H1 (cell line): ENCODE measurements around the gene PGD. TPM values are rescaled to one million over a fixed set of nuclear protein-coding genes. Genes with fewer than 3 reads are reported as not detected.

Source experiments
- CTCF ChIA-PET: fragments of 300-600 bp; sonication (Branson Sonifier 250); formaldehyde crosslinking; loops from one replicate; lab custom pipeline; 2021; ENCODE audit not compliant: partially characterized antibody; lab: Charles Lee
- POLR2A ChIA-PET: fragments of 300-600 bp; sonication (Branson Sonifier 250); formaldehyde crosslinking; loops from one replicate; lab custom pipeline; 2021; ENCODE audit warnings: inconsistent platforms; ENCODE audit not compliant: partially characterized antibody; lab: Charles Lee
- DNase-seq, 2 experiments: peaks; one replicate each; pipeline versions ENCODE4 v3.0.0 to v3.0.0-alpha.2; 2010 to 2022; ENCODE audit warnings: low spot score in 2 of 2, low read depth in 1 of 2, mixed read lengths in 1 of 2
- FAIRE-seq: peaks from 2 replicates; lab custom pipeline; 2011; peaks lifted over from hg19 to GRCh38; lab: Jason Lieb, UNC
- H2AFZ ChIP-seq: 2 replicates; pipeline ENCODE4 v1.8.1; 2012; ENCODE audit warnings: low read length, inconsistent platforms
- H2AK5ac ChIP-seq: 2 replicates; pipeline ENCODE4 v1.6.1; 2013; ENCODE audit warnings: low read depth, low read length
- H2BK120ac ChIP-seq: replicated peaks from 2 replicates; pipeline ENCODE3; 2013; ENCODE audit warnings: low read depth, low read length, inconsistent platforms
- H2BK12ac ChIP-seq: 2 replicates; pipeline ENCODE4 v1.6.1; 2013; ENCODE audit warnings: low read depth, low read length
- H2BK15ac ChIP-seq: 2 replicates; pipeline ENCODE4 v1.6.1; 2013; ENCODE audit warnings: low read length
- H2BK20ac ChIP-seq: 2 replicates; pipeline ENCODE4 v1.6.1; 2013; ENCODE audit warnings: low read length
- H2BK5ac ChIP-seq: 2 replicates; pipeline ENCODE4 v1.6.1; 2013; ENCODE audit warnings: low read depth, low read length
- H3K14ac ChIP-seq: 2 replicates; pipeline ENCODE4 v1.6.1; 2013; ENCODE audit warnings: inconsistent platforms; ENCODE audit not compliant: insufficient read length
- H3K18ac ChIP-seq: 2 replicates; pipeline ENCODE4 v1.6.1; 2013; ENCODE audit warnings: low read length; ENCODE audit errors: extremely low read depth
- H3K23ac ChIP-seq: 2 replicates; pipeline ENCODE4 v1.6.1; 2013; ENCODE audit warnings: inconsistent platforms; ENCODE audit not compliant: insufficient read length
- H3K23me2 ChIP-seq: 2 replicates; pipeline ENCODE4 v1.6.1; 2013; ENCODE audit warnings: low read depth, low read length
- H3K27ac ChIP-seq: 2 replicates; pipeline ENCODE4 v1.6.1; 2011; ENCODE audit warnings: low read depth, low read length, inconsistent platforms
- H3K27me3 ChIP-seq, 4 experiments: replicated peaks in 1 of 4; 1 replicate in 1 of 4; 2 replicates in 3 of 4; pipeline versions ENCODE4 v1.6.1 to v1.8.1; 2011 to 2013; ENCODE audit warnings: low read length in 3 of 4, mild to moderate bottlenecking in 3 of 4, inconsistent platforms in 2 of 4, mixed read lengths in 2 of 4, moderate library complexity in 1 of 4; ENCODE audit not compliant: control insufficient read depth in 3 of 4, insufficient read depth in 3 of 4; ENCODE audit errors: extremely low read depth in 1 of 4
- H3K36me3 ChIP-seq, 4 experiments: 2 replicates each; pipeline versions ENCODE4 v1.6.1 to v1.8.1; 2011 to 2013; ENCODE audit warnings: mild to moderate bottlenecking in 4 of 4, low read length in 3 of 4, moderate library complexity in 2 of 4, control low read depth in 1 of 4, inconsistent platforms in 1 of 4; ENCODE audit not compliant: insufficient read depth in 4 of 4, control insufficient read depth in 2 of 4
- H3K4ac ChIP-seq: replicated peaks from 2 replicates; pipeline ENCODE3; 2013; ENCODE audit warnings: low read length, low read depth, mixed read lengths, inconsistent platforms; ENCODE audit not compliant: insufficient read length
- H3K4me1 ChIP-seq, 4 experiments: replicated peaks in 1 of 4; 1 replicate in 1 of 4; 2 replicates in 3 of 4; pipeline versions ENCODE4 v1.6.1 to v1.8.1; 2011 to 2013; ENCODE audit warnings: low read length in 3 of 4, inconsistent platforms in 2 of 4, mixed read lengths in 1 of 4; ENCODE audit not compliant: insufficient read depth in 4 of 4, control insufficient read depth in 3 of 4
- H3K4me2 ChIP-seq, 2 experiments: 2 replicates each; pipeline versions ENCODE4 v1.6.1 to v1.8.1; 2011 to 2013; ENCODE audit warnings: low read depth in 2 of 2, low read length in 2 of 2, control low read depth in 1 of 2, inconsistent platforms in 1 of 2, mild to moderate bottlenecking in 1 of 2; ENCODE audit not compliant: insufficient read depth in 1 of 2
- H3K4me3 ChIP-seq, 4 experiments: fragments of 200-600, 300-600 bp in 1 of 4; sonication (generic), shearing (Covaris generic), sonication (Bioruptor Twin) in 1 of 4; 2 replicates each; pipeline versions ENCODE4 v1.5.1 to v1.8.1; 2011 to 2016; ENCODE audit warnings: low read length in 4 of 4, low read depth in 3 of 4, control low read depth in 2 of 4, inconsistent platforms in 2 of 4, mild to moderate bottlenecking in 2 of 4, mixed read lengths in 1 of 4, moderate library complexity in 1 of 4; ENCODE audit not compliant: insufficient read depth in 2 of 4; ENCODE audit errors: extremely low read depth in 1 of 4
- H3K56ac ChIP-seq: replicated peaks from 2 replicates; pipeline ENCODE3; 2013; ENCODE audit warnings: low read depth, mild to moderate bottlenecking, mixed read lengths, low read length, inconsistent platforms; ENCODE audit not compliant: insufficient read length
- H3K79me1 ChIP-seq: 2 replicates; pipeline ENCODE4 v1.6.1; 2013; ENCODE audit warnings: low read depth, low read length, control low read depth
- H3K79me2 ChIP-seq, 2 experiments: 2 replicates each; pipeline versions ENCODE4 v1.6.1 to v1.8.1; 2012 to 2013; ENCODE audit warnings: low read length in 2 of 2, mild to moderate bottlenecking in 2 of 2, inconsistent platforms in 1 of 2; ENCODE audit not compliant: insufficient read depth in 2 of 2, control insufficient read depth in 1 of 2
- H3K9ac ChIP-seq, 4 experiments: replicated peaks in 1 of 4; 1 replicate in 1 of 4; 2 replicates in 3 of 4; pipeline versions ENCODE4 v1.6.1 to v1.8.1; 2011 to 2013; ENCODE audit warnings: low read depth in 3 of 4, low read length in 3 of 4, control low read depth in 2 of 4, mild to moderate bottlenecking in 2 of 4, moderate library complexity in 2 of 4, inconsistent platforms in 1 of 4; ENCODE audit errors: extremely low read depth in 1 of 4
- H3K9me3 ChIP-seq, 2 experiments: 2 replicates each; pipeline versions ENCODE4 v1.6.1 to v1.8.1; 2012 to 2013; ENCODE audit warnings: mild to moderate bottlenecking in 2 of 2, moderate library complexity in 2 of 2, control low read depth in 1 of 2, inconsistent platforms in 1 of 2, low read depth in 1 of 2, low read length in 1 of 2, mixed read lengths in 1 of 2; ENCODE audit not compliant: insufficient read depth in 2 of 2
- H4K20me1 ChIP-seq, 2 experiments: replicated peaks in 1 of 2; 2 replicates each; pipeline versions ENCODE3 to v1.8.1; 2011 to 2013; ENCODE audit warnings: inconsistent platforms in 2 of 2, low read length in 2 of 2, mild to moderate bottlenecking in 1 of 2; ENCODE audit not compliant: insufficient read depth in 2 of 2, control insufficient read depth in 1 of 2
- H4K5ac ChIP-seq: 2 replicates; pipeline ENCODE4 v1.6.1; 2013; ENCODE audit warnings: low read length, low read depth, mixed read lengths, inconsistent platforms; ENCODE audit not compliant: insufficient read length
- H4K8ac ChIP-seq: 2 replicates; pipeline ENCODE4 v1.8.0; 2013; ENCODE audit warnings: mild to moderate bottlenecking, moderate library complexity, low read length, inconsistent platforms; ENCODE audit not compliant: insufficient read depth; ENCODE audit errors: extremely low read depth
- H4K91ac ChIP-seq: replicated peaks from 2 replicates; pipeline ENCODE3; 2013; ENCODE audit warnings: low read length, mixed read lengths, inconsistent platforms; ENCODE audit not compliant: insufficient read length
- GTF2F1 ChIP-seq: IDR thresholded peaks from 2 replicates; pipeline ENCODE4 v1.6.1; 2012; ENCODE audit warnings: low read depth, low read length, improper control_type of control experiment, borderline replicate concordance
- SUZ12 ChIP-seq: fragments of 200-600 bp; sonication (generic); IDR thresholded peaks from 2 replicates; pipeline ENCODE4 v1.6.1; 2012; ENCODE audit warnings: mild to moderate bottlenecking, inconsistent platforms, low read length, moderate library complexity, mixed read lengths
- TBP ChIP-seq: IDR thresholded peaks from 2 replicates; pipeline ENCODE4 v1.6.1; 2011; ENCODE audit warnings: low read depth, low read length, improper control_type of control experiment
- WGBS, 2 experiments: shearing (Covaris generic) in 1 of 2; methylation state at CpG; one replicate each; pipeline versions ENCODE4 v1.1.6 to v1.1.7; 2013 to 2015; ENCODE audit warnings: low lambda C conversion rate in 2 of 2, mixed read lengths in 2 of 2, inconsistent platforms in 1 of 2, low coverage in 1 of 2, missing lambda C conversion rate in 1 of 2; ENCODE audit not compliant: insufficient replicate concordance in 2 of 2, insufficient coverage in 1 of 2, insufficient read length in 1 of 2; ENCODE audit errors: extremely low coverage in 1 of 2, missing lambda C conversion rate in 1 of 2; 5-methylcytosine and 5-hydroxymethylcytosine counted together
- polyA plus RNA-seq, 7 experiments: library from polyadenylated mRNA; depleted of rRNA in 3 of 7; stranded (reverse) in 5 of 7; unstranded in 2 of 7; fragments of >200 nt in 5 of 7; fragments of 200-250 nt in 2 of 7; gene quantifications; 1 replicate in 5 of 7; 2 replicates in 1 of 7; 4 replicates in 1 of 7; pipeline versions ENCODE4 v1.2.1 to v1.2.3, GENCODE V29; 2011 to 2013; ENCODE audit warnings: missing spikeins in 2 of 7, mixed read lengths in 2 of 7
- total RNA-seq: library from RNA; stranded (reverse); fragmentation: NEBNext Ultra II Directional; extraction: Animal tissue kit (Norgen Biotek cat#: 25700); gene quantifications from 2 replicates; pipeline ENCODE4 v1.2.1, GENCODE V29; 2021
- TF ChIP-seq, protein P1 (sequence below): IDR thresholded peaks from 2 replicates; pipeline ENCODE4 v1.6.1; 2012; ENCODE audit warnings: inconsistent platforms

The PGD gene
- total and polyA plus RNA-seq, 2 of the 8 experiments (the other 6 are each of a cell fraction or from before 2014, with no cell fraction given) = 191 to 331 TPM

GRCh38 chr1:10388387-10388715 lies 10.5 kb upstream of the PGD start:
- no peak overlapping the region for H2BK120ac ChIP-seq
- ChIA-PET POLR2A (interaction anchor here (0.8 to 8.2 kb wide), 6 partner anchors 10 to 178 kb away, joined by 3 to 72 read pairs (median 4); partner anchors contain the start of genes KIF1B and PGD), CTCF (interaction anchor here (1.6 to 4.7 kb wide), 4 partner anchors 11 to 41 kb away, joined by 3 to 26 read pairs (median 12); partner anchors contain the start of genes CENPS and PGD)
- no peaks in the 10 kb centered on the region for H3K9me3 ChIP-seq
- no peak overlapping the region for H3K9ac ChIP-seq
- no peak overlapping the region for H3K4ac ChIP-seq
- H3K27me3 ChIP-seq = no peaks in the 10 kb centered on the region
- no peak overlapping the region for H3K4me2 ChIP-seq
- no peak overlapping the region for H3K27ac ChIP-seq
- H2AFZ ChIP-seq = no peak overlapping the region
- no peak overlapping the region for H3K23ac ChIP-seq
- H4K5ac ChIP-seq = no peak overlapping the region
- H4K91ac ChIP-seq = no peak overlapping the region
- H2BK12ac ChIP-seq = no peak overlapping the region
- H2BK15ac ChIP-seq = no peak overlapping the region
- 90% methylated on average over 3 of the region's 3 CpGs; no CpG with 5 or more reads in 1 of the 2 experiments for WGBS, 2 experiments
- H3K4me1 ChIP-seq = peaks cover 0 to 5% (median 0%) of the 10 kb centered on the region in 4 experiments; a peak in 3 of 7 replicates
- TF ChIP-seq GTF2F1 = no peak
- no peak for TF ChIP-seq TBP
- no peak for TF ChIP-seq SUZ12
- TF ChIP-seq, protein P1, sequence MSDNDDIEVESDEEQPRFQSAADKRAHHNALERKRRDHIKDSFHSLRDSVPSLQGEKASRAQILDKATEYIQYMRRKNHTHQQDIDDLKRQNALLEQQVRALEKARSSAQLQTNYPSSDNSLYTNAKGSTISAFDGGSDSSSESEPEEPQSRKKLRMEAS = no peak
- DNase-seq (no peak), FAIRE-seq (no peak)
- H4K8ac ChIP-seq = no peak overlapping the region
- H3K23me2 ChIP-seq = no peaks in the 10 kb centered on the region
- H3K4me3 ChIP-seq = no peak overlapping the region
- H2AK5ac ChIP-seq = no peak overlapping the region
- H3K56ac ChIP-seq = no peak overlapping the region
- H2BK5ac ChIP-seq = no peak overlapping the region
- no peaks in the 10 kb centered on the region for H3K79me2 ChIP-seq
- H3K14ac ChIP-seq = no peak overlapping the region
- no peaks in the 10 kb centered on the region; the same call in 1 of the 2 replicates for H3K79me1 ChIP-seq
- H4K20me1 ChIP-seq = no peaks in the 10 kb centered on the region
- H3K18ac ChIP-seq = no peak overlapping the region
- no peak overlapping the region for H2BK20ac ChIP-seq
- H3K36me3 ChIP-seq = peaks cover 0 to 4% (median 0%) of the 10 kb centered on the region in 4 experiments; a peak in 1 of 8 replicates
